NT2/D1 (cell line): ENCODE data around the gene ITSN1.

ENCODE experiments used
- YY1 ChIP-seq: IDR thresholded peaks from 2 replicates; pipeline ENCODE4 v1.6.1; 2011; ENCODE audit not compliant: insufficient read length, insufficient read depth
- ZNF274 ChIP-seq: IDR thresholded peaks from 2 replicates; pipeline ENCODE4 v1.6.1; 2011; ENCODE audit warnings: mild to moderate bottlenecking, low read depth, low read length

DNA sequence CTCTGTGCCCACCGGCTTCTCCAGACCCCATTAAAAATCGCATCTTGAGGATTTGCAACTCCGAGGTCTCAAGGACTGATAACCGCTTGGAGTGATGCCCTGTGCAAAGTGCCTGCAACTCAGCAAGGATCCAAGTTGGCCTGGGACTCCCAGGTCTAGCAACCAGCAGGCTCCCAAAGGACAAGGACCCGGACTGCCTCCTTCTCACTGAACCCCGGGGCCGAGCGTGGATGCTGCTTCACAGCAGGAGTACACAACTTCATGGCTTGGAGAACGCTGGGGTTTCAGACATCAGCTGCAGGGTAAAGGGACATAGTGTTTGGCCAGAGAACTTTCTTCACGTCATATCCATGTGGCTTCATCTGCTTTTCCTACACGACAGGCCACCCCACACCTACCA is 208.1 kb downstream of the ITSN1 start:
- TF ChIP-seq ZNF274 (no peak), YY1 (no peak)
